GM23338 (cell line): ENCODE measurements around the gene MMP17. TPM values are rescaled to one million over a fixed set of nuclear protein-coding genes. Genes with fewer than 3 reads are reported as not detected.

ENCODE experiments used
- ATAC-seq: fragments of 200-7000 bp; cut with Tn5 transposase; 3 replicates; pipeline ENCODE4 v1.9.1; 2020
- DNase-seq: peaks from one replicate; pipeline ENCODE4 v3.0.0-alpha.2; 2015; ENCODE audit warnings: low spot score
- H2AFZ ChIP-seq: fragments of 200-600 bp; sonication (generic); 2 replicates; pipeline ENCODE4 v1.8.0; 2016; ENCODE audit warnings: antibody characterized with exemption, mild to moderate bottlenecking, moderate library complexity
- H3F3A ChIP-seq: fragments of 200-600 bp; sonication (generic); replicated peaks from 2 replicates; pipeline ENCODE4 v1.8.0; 2017; ENCODE audit warnings: antibody characterized with exemption, mixed run types, low read depth
- H3K27ac ChIP-seq: fragments of 200-600 bp; sonication (generic); 2 replicates; pipeline ENCODE4 v1.6.1; 2016; ENCODE audit warnings: low read depth
- H3K27me3 ChIP-seq: fragments of 200-600 bp; sonication (generic); 2 replicates; pipeline ENCODE4 v1.8.0; 2016; ENCODE audit warnings: mild to moderate bottlenecking, mixed run types, moderate library complexity; ENCODE audit not compliant: insufficient read depth
- H3K36me3 ChIP-seq: fragments of 200-600 bp; sonication (generic); 2 replicates; pipeline ENCODE4 v1.8.0; 2016; ENCODE audit warnings: mild to moderate bottlenecking; ENCODE audit not compliant: insufficient read depth
- H3K4me1 ChIP-seq: fragments of 200-600 bp; sonication (generic); 2 replicates; pipeline ENCODE4 v1.8.0; 2016; ENCODE audit warnings: mild to moderate bottlenecking, moderate library complexity; ENCODE audit not compliant: insufficient read depth
- H3K4me2 ChIP-seq: fragments of 200-600 bp; sonication (generic); 2 replicates; pipeline ENCODE4 v1.7.1; 2017; ENCODE audit warnings: mixed run types
- H3K4me3 ChIP-seq: fragments of 200-600 bp; sonication (generic); 2 replicates; pipeline ENCODE4 v1.6.1; 2016; ENCODE audit warnings: mixed run types
- H3K79me2 ChIP-seq: fragments of 200-600 bp; sonication (generic); replicated peaks from 2 replicates; pipeline ENCODE4 v1.8.0; 2017; ENCODE audit warnings: mild to moderate bottlenecking; ENCODE audit not compliant: insufficient read depth
- H3K9me2 ChIP-seq: fragments of 200-600 bp; sonication (generic); 2 replicates; pipeline ENCODE4 v1.8.0; 2017; ENCODE audit not compliant: insufficient read depth
- H4K20me1 ChIP-seq: fragments of 200-600 bp; sonication (generic); replicated peaks from 2 replicates; pipeline ENCODE4 v1.8.0; 2017; ENCODE audit warnings: mild to moderate bottlenecking; ENCODE audit not compliant: insufficient read depth
- H3K27ac Mint-ChIP-seq: 2 replicates; pipeline ENCODE4 v1.8.0; 2020; ENCODE audit warnings: inconsistent platforms, mild to moderate bottlenecking, moderate library complexity, mixed read lengths
- H3K27me3 Mint-ChIP-seq: 3 replicates; pipeline ENCODE4 v1.8.0; 2022; ENCODE audit warnings: low read depth, mild to moderate bottlenecking, moderate library complexity, mixed read lengths, inconsistent platforms; ENCODE audit not compliant: insufficient read depth, poor library complexity
- H3K36me3 Mint-ChIP-seq: 3 replicates; pipeline ENCODE4 v1.8.0; 2021; ENCODE audit warnings: low read depth, mild to moderate bottlenecking, inconsistent platforms, moderate library complexity, mixed read lengths
- H3K4me1 Mint-ChIP-seq: 3 replicates; pipeline ENCODE4 v1.8.0; 2020; ENCODE audit warnings: mild to moderate bottlenecking, inconsistent platforms, mixed read lengths
- H3K4me3 Mint-ChIP-seq: 3 replicates; pipeline ENCODE4 v1.8.0; 2021; ENCODE audit warnings: moderate library complexity, mild to moderate bottlenecking, inconsistent platforms, mixed read lengths
- H3K9me3 Mint-ChIP-seq: 3 replicates; pipeline ENCODE4 v1.8.0; 2020; ENCODE audit warnings: moderate library complexity, mild to moderate bottlenecking, inconsistent platforms, mixed read lengths
- CREB1 ChIP-seq: fragments of 250-450 bp; sonication (Bioruptor Pico); IDR thresholded peaks from 2 replicates; pipeline ENCODE4 v1.5.0; 2020; ENCODE audit warnings: low read depth, mild to moderate bottlenecking, moderate library complexity
- ETS1 ChIP-seq: IDR thresholded peaks from 2 replicates; pipeline ENCODE4 v1.6.1; 2016; ENCODE audit warnings: antibody characterized with exemption
- EZH2 ChIP-seq: fragments of 200-600 bp; sonication (generic); IDR thresholded peaks from one replicate; pipeline ENCODE4 v1.8.0; 2017; ENCODE audit warnings: antibody characterized with exemption, mild to moderate bottlenecking, low read depth; ENCODE audit not compliant: unreplicated experiment
- EZH2phosphoT487 ChIP-seq: fragments of 200-600 bp; sonication (generic); IDR thresholded peaks from one replicate; pipeline ENCODE4 v1.8.1; 2018; ENCODE audit warnings: antibody characterized with exemption; ENCODE audit not compliant: unreplicated experiment
- JUNB ChIP-seq: IDR thresholded peaks from one replicate; pipeline ENCODE4 v1.6.1; 2016; ENCODE audit warnings: antibody characterized with exemption; ENCODE audit not compliant: unreplicated experiment
- NANOG ChIP-seq: IDR thresholded peaks from 2 replicates; pipeline ENCODE4 v1.6.1; 2016; ENCODE audit warnings: antibody characterized with exemption, borderline replicate concordance
- POLR2AphosphoS5 ChIP-seq: IDR thresholded peaks from 2 replicates; pipeline ENCODE4 v1.6.1; 2016; ENCODE audit warnings: antibody characterized with exemption, low read depth
- REST ChIP-seq: IDR thresholded peaks from one replicate; pipeline ENCODE4 v1.6.1; 2018; ENCODE audit warnings: antibody characterized with exemption; ENCODE audit not compliant: unreplicated experiment
- STAT1 ChIP-seq: IDR thresholded peaks from one replicate; pipeline ENCODE4 v1.6.1; 2016; ENCODE audit warnings: antibody characterized with exemption; ENCODE audit not compliant: unreplicated experiment
- ZNF114 ChIP-seq: fragments of 250-450 bp; sonication (Bioruptor Pico); IDR thresholded peaks from 2 replicates; pipeline ENCODE4 v1.5.0; 2020; ENCODE audit warnings: mild to moderate bottlenecking, moderate library complexity
- ZNF331 ChIP-seq: fragments of 250-450 bp; sonication (Bioruptor Pico); IDR thresholded peaks from 2 replicates; pipeline ENCODE4 v1.5.0; 2020; ENCODE audit warnings: low read depth, mild to moderate bottlenecking, moderate library complexity
- polyA plus RNA-seq: library from polyadenylated mRNA; unstranded; fragments of >200 nt; fragmentation: Nextera tagmentation; extraction: Ambion mirVana; gene quantifications from 2 replicates; pipeline ENCODE4 v1.2.1, GENCODE V29; 2016
- total RNA-seq: library from RNA; depleted of rRNA; stranded (reverse); fragments of >200 nt; shearing (Covaris generic); gene quantifications from 2 replicates; pipeline ENCODE4 v1.2.3, GENCODE V29; 2014

Gene MMP17
- total and polyA plus RNA-seq, 2 experiments from 2014 or later, result 10.4 to 48.5 TPM

GRCh38 chr12:131864469-131864868 is 36.3 kb downstream of the MMP17 start (continued):
- TF ChIP-seq POLR2AphosphoS5 (no peak), ZNF331 (CRISPR knock-in tag) (no peak), REST (no peak), ETS1 (no peak), NANOG (no peak)

- Histone ChIP-seq H3K27ac (no peak overlapping the region), H3F3A (0 out of 2 replicates have a peak, but pooled peaks cover 6% of the 10 kb centered on the region), H3K4me2 (no peak overlapping the region), H2AFZ (no peak overlapping the region), H3K9me2 (no peaks in the 10 kb centered on the region), H3K4me3 (no peak overlapping the region), H3K79me2 (no peaks in the 10 kb centered on the region), H3K27me3 (no peaks in the 10 kb centered on the region), H3K36me3 (no peaks in the 10 kb centered on the region), H4K20me1 (no peaks in the 10 kb centered on the region), H3K4me1 (peaks cover 21% of the 10 kb centered on the region)
- DNase-seq (no peak), ATAC-seq (no peak)
- H3K27me3 Mint-ChIP-seq, result peaks cover 18% of the 10 kb centered on the region
- TF ChIP-seq STAT1 (no peak), EZH2 (no peak)
- no peak overlapping the region for H3K27ac Mint-ChIP-seq
- no peak overlapping the region for H3K4me3 Mint-ChIP-seq
- peaks cover 33% of the 10 kb centered on the region for H3K4me1 Mint-ChIP-seq
- no peaks in the 10 kb centered on the region for H3K9me3 Mint-ChIP-seq
- peaks cover under 1% of the 10 kb centered on the region; the same call in 1 of the 3 replicates for H3K36me3 Mint-ChIP-seq
Measured at GRCh38 chr12:131865180-131865875, 37.1 kb downstream of the MMP17 start.

- Histone ChIP-seq H3K27ac (no peak overlapping the region), H3K4me1 (peaks cover 14% of the 10 kb centered on the region; the same call in 1 of the 2 replicates), H3F3A (0 out of 2 replicates have a peak, but pooled peaks cover 2% of the 10 kb centered on the region), H3K4me3 (no peak overlapping the region), H3K4me2 (no peak overlapping the region), H3K9me2 (no peaks in the 10 kb centered on the region), H3K27me3 (no peaks in the 10 kb centered on the region), H3K36me3 (no peaks in the 10 kb centered on the region), H2AFZ (peak overlapping the region; percentile 83; the same call in 1 of the 2 replicates), H4K20me1 (no peaks in the 10 kb centered on the region), H3K79me2 (no peaks in the 10 kb centered on the region)
- Mint-ChIP-seq H3K9me3 (peaks cover 3% of the 10 kb centered on the region; the same call in 1 of the 3 replicates), H3K4me3 (no peak overlapping the region), H3K27me3 (peaks cover 9% of the 10 kb centered on the region), H3K4me1 (peaks cover 19% of the 10 kb centered on the region), H3K36me3 (no peaks in the 10 kb centered on the region; the same call in 2 of the 3 replicates), H3K27ac (no peak overlapping the region)
- ATAC-seq, result no peak
- no peak for DNase-seq
- TF ChIP-seq REST (no peak), EZH2phosphoT487 (no peak), ZNF114 (CRISPR knock-in tag) (no peak), ZNF331 (CRISPR knock-in tag) (no peak), JUNB (no peak), ETS1 (no peak), CREB1 (CRISPR knock-in tag) (no peak), NANOG (no peak)
Measured at GRCh38 chr12:131867471-131867870, 39.3 kb downstream of the MMP17 start.
